NCI-H146 (cell line): ENCODE results near the gene CXCL8.

Experiments used
- DNase-seq: peaks from one replicate; lab custom pipeline; 2025; lab: John Stamatoyannopoulos, UW

Gene CXCL8

DNA sequence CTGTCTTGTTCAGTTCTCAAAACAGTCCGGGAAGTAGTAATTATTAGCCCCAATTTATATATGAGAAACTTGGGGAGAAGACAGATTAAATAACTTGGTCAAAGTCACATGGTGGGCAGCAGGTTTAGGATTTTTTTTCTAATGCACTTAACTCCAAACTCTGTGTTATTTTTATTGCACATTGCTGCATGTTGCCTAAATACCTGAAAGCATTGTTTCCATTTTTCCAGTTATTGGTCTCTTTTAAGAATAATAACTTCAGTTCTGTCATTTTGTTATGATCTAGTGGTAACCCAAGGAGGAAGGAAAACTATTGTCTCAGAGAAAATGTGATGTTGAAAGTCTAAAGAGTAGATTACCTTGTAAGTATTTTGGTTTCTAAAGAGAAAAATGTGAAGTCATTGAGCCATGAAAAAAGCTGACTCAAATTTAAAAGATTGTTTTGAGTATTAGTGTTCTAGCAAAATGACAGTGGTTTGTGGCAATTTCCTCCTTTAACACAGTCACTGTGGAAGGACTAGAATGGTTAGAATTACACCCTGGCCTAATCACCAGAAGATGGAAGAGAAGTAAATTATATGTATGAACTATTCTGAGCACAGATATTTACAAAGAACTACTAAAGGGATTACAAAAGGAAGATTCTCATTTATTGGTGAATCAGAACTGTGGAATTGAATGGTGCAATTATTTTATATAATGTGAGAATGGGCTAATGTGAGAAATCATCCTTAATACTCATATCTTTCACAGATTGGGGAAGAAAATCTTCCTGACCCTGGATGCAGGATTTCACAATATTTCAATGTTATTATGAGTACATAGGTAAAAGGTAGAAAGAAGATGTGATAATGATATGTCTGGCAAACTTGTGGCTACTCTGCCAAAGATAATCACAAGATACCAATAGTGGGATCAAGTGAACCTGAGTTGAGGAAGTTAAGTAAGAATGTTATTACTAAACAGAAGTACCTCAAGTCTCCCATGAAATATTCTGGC is 21.7 kb upstream of the CXCL8 start:
- no peak for DNase-seq

DNA sequence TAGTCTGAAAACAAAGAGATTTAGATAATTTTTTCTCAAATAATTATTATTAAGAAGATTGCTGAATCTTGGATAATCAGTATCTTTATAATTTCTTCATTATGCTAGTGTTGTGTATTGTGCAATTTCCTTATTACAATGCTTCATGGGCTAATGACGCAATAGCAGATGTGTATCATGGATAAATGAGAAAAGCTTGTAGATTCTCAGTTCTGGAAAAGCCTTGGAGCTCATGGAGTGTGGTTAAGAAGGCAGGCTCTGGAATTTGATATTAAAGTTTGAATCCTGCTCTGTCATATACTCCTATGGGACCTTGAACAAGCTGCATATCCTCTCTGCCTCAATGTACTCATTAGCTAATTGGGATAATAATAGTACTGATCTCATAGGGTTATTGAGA is 18.9 kb upstream of the CXCL8 start:
- no peak for DNase-seq

DNA sequence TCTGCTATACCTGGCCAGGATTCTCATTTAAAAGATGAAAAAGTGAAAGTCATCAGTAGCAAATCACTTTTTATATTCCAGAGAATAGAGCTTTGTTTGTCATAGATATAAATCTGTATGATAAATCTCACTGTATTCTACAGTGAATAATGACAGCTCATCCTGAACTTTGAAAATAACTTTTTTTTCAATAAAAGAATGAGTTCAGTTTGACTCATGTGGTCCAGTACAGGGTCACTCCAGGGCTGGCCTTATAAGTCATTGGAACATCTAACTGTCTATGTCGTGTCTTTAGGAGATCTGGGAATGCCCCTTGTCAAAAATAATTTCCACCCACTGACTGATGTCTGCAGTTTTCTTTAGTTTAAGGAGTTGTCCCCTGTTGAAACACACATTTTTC is 18.5 kb upstream of the CXCL8 start:
- DNase-seq, result no peak

DNA sequence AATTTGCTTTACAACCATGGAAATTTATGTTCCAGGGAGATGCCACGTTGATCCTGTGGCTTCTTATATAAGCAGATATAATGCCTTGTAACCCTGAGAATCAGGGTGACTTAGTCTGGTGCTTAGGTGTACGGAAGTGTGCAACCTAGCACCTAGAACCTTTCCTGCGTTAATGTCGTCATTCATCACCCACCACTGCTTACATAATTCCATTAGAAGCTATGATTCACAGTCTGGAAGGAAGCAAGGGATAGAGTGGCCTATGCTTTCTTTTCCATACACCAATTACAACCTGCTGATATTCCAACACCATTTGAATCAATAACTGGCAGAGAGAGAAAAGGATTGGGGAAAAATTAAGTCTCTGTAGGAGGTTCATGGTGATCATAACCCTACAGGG is 17.3 kb upstream of the CXCL8 start:
- peak; percentile 5 for DNase-seq

DNA sequence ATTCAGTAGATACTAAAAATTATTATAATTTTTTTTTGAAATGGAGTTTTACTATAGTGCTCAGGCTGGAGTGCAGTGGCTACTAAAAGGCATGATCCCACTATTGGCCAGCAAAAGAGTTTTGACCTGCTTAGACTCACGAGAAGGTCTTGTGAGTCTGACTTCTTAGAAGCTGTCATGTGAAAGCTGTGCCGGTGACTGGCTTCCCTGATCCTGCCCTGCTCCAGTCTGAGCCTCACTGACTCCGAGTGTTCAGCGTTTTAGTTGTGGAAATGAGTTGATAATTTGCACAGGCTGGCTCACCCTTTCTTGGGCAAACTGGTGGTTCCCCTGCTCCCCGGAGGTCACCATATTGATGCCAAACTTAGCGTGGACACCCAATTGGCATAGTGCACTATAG is 16.4 kb upstream of the CXCL8 start:
- no peak for DNase-seq

DNA sequence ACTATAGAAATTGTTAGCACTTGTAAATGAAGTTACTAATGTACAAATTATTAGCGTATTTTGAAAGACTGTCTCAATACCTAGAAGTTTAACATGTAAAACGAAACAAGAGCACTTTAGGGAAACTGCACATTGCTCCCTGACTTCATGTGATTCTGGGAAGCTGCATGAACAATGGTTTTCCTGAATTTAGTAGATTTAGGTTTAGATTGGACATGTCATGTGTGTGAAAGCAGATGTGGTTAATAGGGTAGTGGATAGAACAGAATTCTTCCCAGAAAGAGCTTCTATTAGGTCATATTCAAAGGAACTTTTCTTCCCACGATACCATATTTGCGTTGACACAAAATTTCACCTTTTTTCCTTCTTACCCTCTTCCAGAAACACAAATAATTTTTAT is 14.9 kb upstream of the CXCL8 start:
- no peak for DNase-seq

DNA sequence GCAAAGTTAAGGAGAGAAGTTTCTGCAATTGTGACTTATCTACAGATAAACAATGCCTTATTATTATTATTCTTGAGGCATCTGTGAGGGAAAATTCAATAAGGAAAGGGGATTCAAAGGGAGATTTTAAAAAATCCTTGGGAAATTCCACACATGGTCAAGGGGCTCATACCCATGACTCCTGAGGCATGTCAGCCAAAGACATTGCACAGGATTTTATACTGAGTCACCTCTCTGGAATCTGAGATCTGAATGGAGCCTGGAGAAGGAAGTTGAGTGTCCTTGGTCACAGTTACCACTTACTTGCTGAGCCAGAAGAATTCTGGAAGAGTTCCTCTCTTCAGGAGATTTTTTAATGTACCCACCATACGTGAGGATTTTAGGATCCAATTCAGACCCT is 14.4 kb upstream of the CXCL8 start:
- DNase-seq, result no peak

DNA sequence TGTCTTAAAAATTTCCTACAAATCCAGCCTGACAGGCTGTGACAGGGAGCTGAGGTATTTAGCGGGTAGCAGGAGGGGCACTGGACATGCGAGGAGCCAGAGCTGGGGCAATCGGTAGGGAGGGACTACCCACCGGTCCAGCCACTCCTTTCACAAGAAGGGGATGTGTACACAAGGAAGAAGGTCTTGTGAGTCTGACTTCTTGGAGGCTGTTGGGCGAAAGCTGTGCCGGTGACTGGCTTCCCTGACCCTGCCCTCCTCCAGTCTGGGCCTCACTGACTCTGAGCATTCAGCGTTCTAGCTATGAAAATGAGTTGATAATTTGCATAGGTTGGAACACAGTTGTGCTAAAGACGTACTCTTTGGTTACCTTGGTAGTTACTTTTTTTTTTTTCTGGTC is 12.7 kb upstream of the CXCL8 start:
- no peak for DNase-seq

DNA sequence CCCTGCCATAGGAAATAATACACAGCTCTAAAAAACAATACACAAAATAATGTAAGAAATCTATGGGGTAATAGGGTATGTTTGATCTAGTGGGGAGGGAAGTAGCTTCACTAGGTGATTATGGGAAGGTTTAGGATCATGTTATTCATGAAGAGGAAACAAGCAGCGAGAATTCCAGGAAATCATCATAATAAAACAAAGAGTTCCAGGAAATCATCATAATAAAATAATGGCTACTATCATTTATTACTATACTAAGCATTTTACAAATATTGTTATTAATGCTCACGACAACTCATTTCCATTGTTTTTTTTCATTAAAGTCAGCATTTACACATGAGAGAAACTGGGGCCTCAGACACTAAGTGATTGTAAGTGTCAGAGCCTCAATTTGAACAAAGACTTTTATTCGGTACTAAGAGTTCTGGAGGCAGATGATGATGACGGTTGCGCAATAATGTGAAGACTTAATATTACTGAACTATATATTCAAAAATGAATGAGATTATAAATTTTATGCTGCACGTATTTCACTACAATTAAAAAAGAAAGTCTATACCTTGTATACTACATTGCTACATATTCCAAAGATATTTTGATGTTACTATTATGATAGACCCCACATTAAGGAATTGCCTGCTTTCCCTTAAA is 12.2 kb upstream of the CXCL8 start:
- DNase-seq, result no peak

DNA sequence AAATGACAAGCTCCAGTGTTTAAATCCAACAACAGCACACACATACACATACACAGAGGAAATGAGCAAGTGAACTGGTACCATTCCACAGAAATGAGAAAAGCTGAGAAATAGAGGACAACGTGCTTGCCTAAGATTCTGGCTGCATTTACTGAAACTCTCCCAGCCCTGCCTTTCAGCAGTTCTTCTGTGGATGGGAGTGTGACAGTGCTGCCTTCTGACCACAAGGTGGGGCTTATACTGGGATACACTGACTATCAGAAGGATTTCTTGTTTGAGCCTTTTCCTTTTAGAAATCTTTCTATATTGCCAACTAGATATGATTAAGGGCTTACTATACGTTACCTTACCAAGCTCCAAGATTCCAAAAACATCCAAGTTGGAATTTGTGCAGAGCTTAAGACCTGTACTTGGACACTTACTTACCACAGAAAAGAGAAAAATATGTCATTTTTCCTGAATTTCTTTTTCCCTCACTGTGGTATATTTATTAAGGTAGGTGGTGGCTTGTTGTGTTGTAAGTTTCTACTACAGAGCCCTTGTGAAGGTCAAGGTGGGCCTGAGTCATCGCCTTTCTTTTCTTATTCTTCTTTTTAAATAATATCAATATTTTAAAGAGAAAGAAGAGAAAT is 10.7 kb upstream of the CXCL8 start:
- DNase-seq, result peak; percentile 35

DNA sequence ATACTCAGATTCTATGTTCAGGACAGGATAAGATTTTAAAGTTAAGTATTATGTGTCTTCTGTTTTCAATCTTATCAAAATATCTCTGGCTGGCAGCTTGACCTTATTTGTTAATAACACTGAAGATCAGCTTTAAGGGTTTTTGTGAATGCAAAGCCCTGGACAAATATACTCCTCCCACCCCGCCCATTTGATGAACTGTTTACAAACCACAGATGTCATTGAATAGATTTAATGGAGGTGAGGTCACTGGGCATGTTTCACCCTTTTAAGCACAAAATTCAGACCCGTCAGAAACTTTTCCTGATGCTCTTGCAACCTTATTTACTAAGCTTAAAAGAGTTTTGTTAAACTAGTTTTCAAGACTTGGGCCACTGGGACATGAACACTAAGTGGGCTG is 10.1 kb upstream of the CXCL8 start:
- DNase-seq, result peak; percentile 51

DNA sequence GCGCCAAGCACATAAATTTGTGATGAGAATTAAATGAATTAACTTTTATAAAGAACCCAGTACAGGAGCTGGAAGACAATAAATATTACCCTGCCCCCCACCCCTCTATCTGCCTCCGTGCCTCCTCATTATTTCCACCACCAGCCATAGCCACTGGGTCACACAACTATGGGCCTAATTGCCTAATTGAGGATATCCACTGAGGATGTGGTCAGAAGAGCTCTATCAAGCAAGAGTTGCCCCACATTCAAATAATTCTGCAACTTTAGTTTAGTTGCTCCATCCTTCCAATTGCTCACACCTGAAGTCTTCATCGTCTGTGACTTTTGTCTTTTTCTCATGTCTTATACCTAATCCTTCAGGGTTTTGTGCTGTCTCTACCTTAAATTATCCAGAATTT is 9.5 kb upstream of the CXCL8 start:
- no peak for DNase-seq

DNA sequence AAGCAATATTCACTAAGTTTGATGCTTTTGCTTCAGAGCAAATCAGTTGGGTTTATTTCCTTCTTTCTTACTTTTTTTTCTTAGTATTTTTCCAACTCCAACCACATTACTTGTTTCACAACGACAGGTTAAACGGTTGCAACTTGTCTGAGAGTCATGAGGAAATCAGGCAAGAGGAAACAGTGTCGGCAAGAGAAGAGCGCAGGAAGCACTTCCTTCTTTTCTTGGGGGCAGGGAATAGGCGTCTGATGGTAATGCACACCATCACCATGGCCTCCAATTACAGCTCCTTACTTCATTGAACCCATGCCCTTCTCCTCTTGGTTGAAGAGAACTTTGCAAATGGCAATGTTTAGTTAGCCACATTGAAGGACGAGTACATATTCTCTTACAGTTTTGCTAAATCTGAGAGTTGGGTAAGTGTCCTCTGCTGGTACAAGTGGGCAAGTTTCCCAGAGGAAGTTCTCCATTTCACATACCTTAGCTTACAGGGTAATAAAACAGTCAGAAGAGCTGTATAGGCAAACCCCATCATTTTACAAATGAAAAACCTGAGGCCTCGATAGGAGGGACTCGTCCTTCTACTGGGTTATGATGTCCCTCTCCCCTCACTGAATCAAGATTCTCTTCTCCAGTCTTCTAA is 8.3 kb upstream of the CXCL8 start:
- DNase-seq, result no peak

DNA sequence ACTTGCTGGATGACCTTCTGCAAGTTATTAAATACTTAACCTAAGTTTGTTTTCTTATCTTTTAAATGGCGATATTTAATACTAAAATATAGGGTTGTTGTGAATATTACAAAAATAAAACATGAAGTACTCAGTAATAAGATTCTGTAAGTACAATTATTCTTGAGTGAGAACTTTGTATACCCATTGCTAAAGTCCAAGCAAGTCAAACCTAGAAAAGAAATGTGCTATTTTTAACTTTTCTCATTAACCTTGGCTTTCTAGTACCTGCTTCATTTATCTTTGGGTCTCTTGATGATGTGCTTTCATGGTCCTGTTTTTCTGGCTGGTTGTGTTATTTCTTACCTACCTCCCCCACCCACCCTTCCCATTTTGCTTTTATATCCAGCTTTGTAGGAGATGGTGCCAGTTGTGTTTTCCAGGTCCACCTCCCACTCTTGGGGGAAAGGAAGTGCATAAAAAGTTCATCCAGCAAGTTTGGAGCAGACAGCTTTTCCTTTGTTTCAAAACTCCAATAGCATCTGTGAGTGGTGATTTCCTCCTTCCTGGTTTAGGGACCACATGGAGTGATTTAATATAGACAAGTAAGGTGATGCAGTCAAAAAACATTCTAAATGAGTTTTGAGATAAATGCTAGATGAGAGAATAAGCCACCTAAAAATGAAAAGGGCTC is 7.5 kb upstream of the CXCL8 start:
- no peak for DNase-seq

DNA sequence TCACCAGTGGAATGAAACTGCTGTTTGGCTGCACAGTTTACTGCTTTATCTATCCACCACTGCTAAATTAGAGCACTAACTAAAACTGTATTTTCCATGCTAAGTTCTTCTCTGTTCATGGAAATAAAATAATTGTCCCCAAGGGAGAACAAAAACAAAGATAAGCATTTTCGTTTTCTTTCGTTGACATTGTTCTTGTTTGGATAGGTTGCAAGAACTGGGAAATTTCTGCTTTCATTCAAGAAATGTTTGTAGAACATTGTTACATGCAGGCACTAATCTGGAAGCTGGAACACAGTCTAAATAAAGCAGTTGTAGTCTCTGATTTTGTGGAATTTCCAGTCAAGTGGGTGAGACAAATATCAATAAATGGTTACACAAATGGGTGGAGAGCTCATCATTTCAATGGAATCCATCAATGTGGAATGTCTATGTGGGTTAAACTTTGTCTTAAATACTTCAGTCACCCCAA is 5.8 kb upstream of the CXCL8 start:
- no peak for DNase-seq

DNA sequence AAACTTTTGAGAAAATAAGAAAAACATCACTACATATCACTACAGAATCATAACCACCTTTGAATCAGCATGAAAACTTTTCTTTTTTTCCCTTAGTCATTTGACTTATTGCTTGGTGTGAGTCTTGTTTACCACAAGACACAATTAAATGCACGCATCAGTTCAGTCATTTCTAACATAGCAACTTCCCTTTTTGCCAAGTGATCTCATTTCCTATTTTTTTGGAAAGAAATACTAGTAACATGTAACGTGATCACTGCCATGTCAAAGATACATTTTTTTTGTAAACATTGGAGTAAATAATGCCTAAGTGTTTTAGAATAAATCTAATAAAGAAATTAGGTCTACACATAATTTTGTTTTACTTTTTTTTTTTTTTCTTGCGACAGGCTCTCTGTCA is 5.1 kb upstream of the CXCL8 start:
- no peak for DNase-seq

DNA sequence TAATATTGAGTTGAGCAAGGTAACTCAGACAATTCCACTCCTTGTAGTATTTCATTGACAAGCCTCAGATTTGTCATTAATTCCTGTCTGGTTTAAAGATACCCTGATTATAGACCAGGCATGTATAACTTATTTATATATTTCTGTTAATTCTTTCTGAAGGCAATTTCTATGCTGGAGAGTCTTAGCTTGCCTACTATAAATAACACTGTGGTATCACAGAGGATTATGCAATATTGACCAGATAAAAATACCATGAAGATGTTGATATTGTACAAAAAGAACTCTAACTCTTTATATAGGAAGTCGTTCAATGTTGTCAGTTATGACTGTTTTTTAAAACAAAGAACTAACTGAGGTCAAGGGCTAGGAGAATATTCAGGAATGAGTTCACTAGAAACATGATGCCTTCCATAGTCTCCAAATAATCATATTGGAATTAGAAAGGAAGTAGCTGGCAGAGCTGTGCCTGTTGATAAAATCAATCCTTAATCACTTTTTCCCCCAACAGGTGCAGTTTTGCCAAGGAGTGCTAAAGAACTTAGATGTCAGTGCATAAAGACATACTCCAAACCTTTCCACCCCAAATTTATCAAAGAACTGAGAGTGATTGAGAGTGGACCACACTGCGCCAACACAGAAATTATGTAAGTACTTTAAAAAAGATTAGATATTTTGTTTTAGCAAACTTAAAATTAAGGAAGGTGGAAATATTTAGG is 821 bp downstream of the CXCL8 start:
- DNase-seq, result no peak

DNA sequence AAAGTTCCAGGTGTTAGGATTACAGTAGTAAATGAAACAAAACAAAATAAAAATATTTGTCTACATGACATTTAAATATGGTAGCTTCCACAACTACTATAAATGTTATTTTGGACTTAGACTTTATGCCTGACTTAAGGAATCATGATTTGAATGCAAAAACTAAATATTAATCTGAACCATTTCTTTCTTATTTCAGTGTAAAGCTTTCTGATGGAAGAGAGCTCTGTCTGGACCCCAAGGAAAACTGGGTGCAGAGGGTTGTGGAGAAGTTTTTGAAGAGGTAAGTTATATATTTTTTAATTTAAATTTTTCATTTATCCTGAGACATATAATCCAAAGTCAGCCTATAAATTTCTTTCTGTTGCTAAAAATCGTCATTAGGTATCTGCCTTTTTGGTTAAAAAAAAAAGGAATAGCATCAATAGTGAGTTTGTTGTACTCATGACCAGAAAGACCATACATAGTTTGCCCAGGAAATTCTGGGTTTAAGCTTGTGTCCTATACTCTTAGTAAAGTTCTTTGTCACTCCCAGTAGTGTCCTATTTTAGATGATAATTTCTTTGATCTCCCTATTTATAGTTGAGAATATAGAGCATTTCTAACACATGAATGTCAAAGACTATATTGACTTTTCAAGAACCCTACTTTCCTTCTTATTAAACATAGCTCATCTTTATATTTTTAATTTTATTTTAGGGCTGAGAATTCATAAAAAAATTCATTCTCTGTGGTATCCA is 1.6 kb downstream of the CXCL8 start:
- no peak for DNase-seq

DNA sequence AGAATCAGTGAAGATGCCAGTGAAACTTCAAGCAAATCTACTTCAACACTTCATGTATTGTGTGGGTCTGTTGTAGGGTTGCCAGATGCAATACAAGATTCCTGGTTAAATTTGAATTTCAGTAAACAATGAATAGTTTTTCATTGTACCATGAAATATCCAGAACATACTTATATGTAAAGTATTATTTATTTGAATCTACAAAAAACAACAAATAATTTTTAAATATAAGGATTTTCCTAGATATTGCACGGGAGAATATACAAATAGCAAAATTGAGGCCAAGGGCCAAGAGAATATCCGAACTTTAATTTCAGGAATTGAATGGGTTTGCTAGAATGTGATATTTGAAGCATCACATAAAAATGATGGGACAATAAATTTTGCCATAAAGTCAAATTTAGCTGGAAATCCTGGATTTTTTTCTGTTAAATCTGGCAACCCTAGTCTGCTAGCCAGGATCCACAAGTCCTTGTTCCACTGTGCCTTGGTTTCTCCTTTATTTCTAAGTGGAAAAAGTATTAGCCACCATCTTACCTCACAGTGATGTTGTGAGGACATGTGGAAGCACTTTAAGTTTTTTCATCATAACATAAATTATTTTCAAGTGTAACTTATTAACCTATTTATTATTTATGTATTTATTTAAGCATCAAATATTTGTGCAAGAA is 2.3 kb downstream of the CXCL8 start:
- DNase-seq, result no peak

DNA sequence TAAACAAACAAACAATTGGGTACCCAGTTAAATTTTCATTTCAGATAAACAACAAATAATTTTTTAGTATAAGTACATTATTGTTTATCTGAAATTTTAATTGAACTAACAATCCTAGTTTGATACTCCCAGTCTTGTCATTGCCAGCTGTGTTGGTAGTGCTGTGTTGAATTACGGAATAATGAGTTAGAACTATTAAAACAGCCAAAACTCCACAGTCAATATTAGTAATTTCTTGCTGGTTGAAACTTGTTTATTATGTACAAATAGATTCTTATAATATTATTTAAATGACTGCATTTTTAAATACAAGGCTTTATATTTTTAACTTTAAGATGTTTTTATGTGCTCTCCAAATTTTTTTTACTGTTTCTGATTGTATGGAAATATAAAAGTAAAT is 2.9 kb downstream of the CXCL8 start:
- DNase-seq, result no peak
